WTC11 (cell line): ENCODE data around the gene XKR7. TPM values are rescaled to one million over a fixed set of nuclear protein-coding genes. Genes with fewer than 3 reads are reported as not detected.

ENCODE experiments used
- ATAC-seq: fragments of 200-7000 bp; cut with Tn5 transposase; 2 replicates; pipeline ENCODE4 v1.10.0; 2021; ENCODE audit warnings: mild to moderate bottlenecking, moderate library complexity
- CTCF ChIA-PET: fragments of 300-600 bp; sonication (Branson Sonifier 250); formaldehyde crosslinking; loops from one replicate; lab custom pipeline; 2021; ENCODE audit warnings: antibody characterized with exemption; lab: Charles Lee
- POLR2A ChIA-PET: fragments of 350-600 bp; sonication (Branson Sonifier 250); formaldehyde crosslinking; loops from one replicate; lab custom pipeline; 2021; ENCODE audit warnings: antibody characterized with exemption; lab: Charles Lee
- DNase-seq: peaks from one replicate; pipeline ENCODE4 v3.0.0; 2021; ENCODE audit warnings: low spot score
- H3K27ac Mint-ChIP-seq: 2 replicates; pipeline ENCODE4 v1.8.0; 2021; ENCODE audit warnings: mixed read lengths
- H3K27me3 Mint-ChIP-seq: 2 replicates; pipeline ENCODE4 v1.8.0; 2021; ENCODE audit warnings: low read depth, mild to moderate bottlenecking, moderate library complexity, mixed read lengths
- H3K36me3 Mint-ChIP-seq: 2 replicates; pipeline ENCODE4 v1.8.0; 2021; ENCODE audit warnings: mixed read lengths
- H3K4me1 Mint-ChIP-seq: 2 replicates; pipeline ENCODE4 v1.8.0; 2022; ENCODE audit warnings: mixed read lengths
- H3K4me3 Mint-ChIP-seq: 2 replicates; pipeline ENCODE4 v1.8.0; 2021; ENCODE audit warnings: mild to moderate bottlenecking, moderate library complexity, mixed read lengths
- H3K9me3 Mint-ChIP-seq: 2 replicates; pipeline ENCODE4 v1.8.0; 2021; ENCODE audit warnings: mixed read lengths
- ATF1 ChIP-seq: sonication (generic); formaldehyde crosslinking; IDR thresholded peaks from 2 replicates; pipeline ENCODE4 v1.8.1; 2023; ENCODE audit warnings: mild to moderate bottlenecking, moderate library complexity, missing genetic modification reagents
- ATF6 ChIP-seq: sonication (generic); formaldehyde crosslinking; IDR thresholded peaks from 2 replicates; pipeline ENCODE4 v1.8.1; 2023; ENCODE audit warnings: mild to moderate bottlenecking, missing genetic modification reagents
- CREB1 ChIP-seq: sonication (generic); formaldehyde crosslinking; IDR thresholded peaks from 2 replicates; pipeline ENCODE4 v1.8.0; 2023; ENCODE audit warnings: mild to moderate bottlenecking, missing genetic modification reagents
- CREM ChIP-seq: sonication (generic); formaldehyde crosslinking; IDR thresholded peaks from 2 replicates; pipeline ENCODE4 v1.8.1; 2022; ENCODE audit warnings: mild to moderate bottlenecking, missing genetic modification reagents, moderate library complexity
- EMX1 ChIP-seq: fragments of 250-450 bp; sonication (Bioruptor Pico); IDR thresholded peaks from 2 replicates; pipeline ENCODE4 v1.8.0; 2021; ENCODE audit warnings: mild to moderate bottlenecking
- ESRRA ChIP-seq: sonication (generic); formaldehyde crosslinking; IDR thresholded peaks from 2 replicates; pipeline ENCODE4 v1.8.1; 2022; ENCODE audit warnings: mild to moderate bottlenecking, missing genetic modification reagents, borderline replicate concordance
- GABPB1 ChIP-seq: sonication (generic); formaldehyde crosslinking; IDR thresholded peaks from 2 replicates; pipeline ENCODE4 v1.8.1; 2023; ENCODE audit warnings: mild to moderate bottlenecking, missing genetic modification reagents
- GTF2I ChIP-seq: fragments of 250-450 bp; sonication (Bioruptor Pico); conservative IDR thresholded peaks from 2 replicates; pipeline ENCODE4 v1.4.0; 2021; ENCODE audit warnings: mild to moderate bottlenecking
- KAT7 ChIP-seq: sonication (generic); formaldehyde crosslinking; IDR thresholded peaks from 2 replicates; pipeline ENCODE4 v1.8.1; 2023; ENCODE audit warnings: missing genetic modification reagents, mild to moderate bottlenecking, borderline replicate concordance
- NFATC4 ChIP-seq: fragments of 250-450 bp; sonication (Bioruptor Pico); IDR thresholded peaks from 2 replicates; pipeline ENCODE4 v1.9.0; 2021; ENCODE audit warnings: mild to moderate bottlenecking
- NR2C2 ChIP-seq: sonication (generic); formaldehyde crosslinking; IDR thresholded peaks from 2 replicates; pipeline ENCODE4 v1.8.0; 2022; ENCODE audit warnings: mild to moderate bottlenecking, missing genetic modification reagents
- OVOL2 ChIP-seq: fragments of 250-450 bp; sonication (Bioruptor Pico); IDR thresholded peaks from 2 replicates; pipeline ENCODE4 v1.9.0; 2021; ENCODE audit warnings: mild to moderate bottlenecking, borderline replicate concordance
- TCF7 ChIP-seq: sonication (generic); formaldehyde crosslinking; IDR thresholded peaks from 2 replicates; pipeline ENCODE4 v1.8.0; 2022; ENCODE audit warnings: mild to moderate bottlenecking, low read depth, missing genetic modification reagents, moderate library complexity
- USF1 ChIP-seq: sonication (generic); formaldehyde crosslinking; IDR thresholded peaks from 2 replicates; pipeline ENCODE4 v1.8.0; 2022; ENCODE audit warnings: mild to moderate bottlenecking, missing genetic modification reagents
- ZNF138 ChIP-seq: sonication (generic); formaldehyde crosslinking; conservative IDR thresholded peaks from 2 replicates; pipeline ENCODE4 v1.8.1; 2022; ENCODE audit warnings: mild to moderate bottlenecking, moderate library complexity, missing genetic modification reagents
- ZNF232 ChIP-seq: sonication (generic); formaldehyde crosslinking; IDR thresholded peaks from 2 replicates; pipeline ENCODE4 v1.8.0; 2022; ENCODE audit warnings: mild to moderate bottlenecking, missing genetic modification reagents
- ZNF263 ChIP-seq: sonication (generic); formaldehyde crosslinking; IDR thresholded peaks from 2 replicates; pipeline ENCODE4 v1.8.1; 2022; ENCODE audit warnings: low read depth, mild to moderate bottlenecking, moderate library complexity, missing genetic modification reagents
- ZNF416 ChIP-seq: fragments of 250-450 bp; sonication (Bioruptor Pico); IDR thresholded peaks from 2 replicates; pipeline ENCODE4 v1.9.0; 2021; ENCODE audit warnings: mild to moderate bottlenecking, inconsistent platforms
- ZSCAN18 ChIP-seq: fragments of 250-450 bp; sonication (Bioruptor Pico); IDR thresholded peaks from 2 replicates; pipeline ENCODE4 v2.1.2; 2022; ENCODE audit warnings: mild to moderate bottlenecking, moderate library complexity
- total RNA-seq: library from RNA; stranded (reverse); gene quantifications from 3 replicates; pipeline ENCODE4 v1.2.3, GENCODE V29; 2021
- TF ChIP-seq, protein P1 (sequence below): sonication (generic); formaldehyde crosslinking; IDR thresholded peaks from 2 replicates; pipeline ENCODE4 v1.8.0; 2023; ENCODE audit warnings: missing genetic modification reagents, mild to moderate bottlenecking, borderline replicate concordance
- TF ChIP-seq, protein P2 (sequence below): sonication (generic); formaldehyde crosslinking; IDR thresholded peaks from 2 replicates; pipeline ENCODE4 v1.8.0; 2022; ENCODE audit warnings: missing genetic modification reagents
- TF ChIP-seq, protein P3 (sequence below): sonication (generic); formaldehyde crosslinking; IDR thresholded peaks from 2 replicates; pipeline ENCODE4 v1.8.1; 2023; ENCODE audit warnings: mild to moderate bottlenecking, missing genetic modification reagents, moderate library complexity

Gene XKR7
- total RNA-seq, 1 experiment from 2014 or later = 2.5 TPM

DNA sequence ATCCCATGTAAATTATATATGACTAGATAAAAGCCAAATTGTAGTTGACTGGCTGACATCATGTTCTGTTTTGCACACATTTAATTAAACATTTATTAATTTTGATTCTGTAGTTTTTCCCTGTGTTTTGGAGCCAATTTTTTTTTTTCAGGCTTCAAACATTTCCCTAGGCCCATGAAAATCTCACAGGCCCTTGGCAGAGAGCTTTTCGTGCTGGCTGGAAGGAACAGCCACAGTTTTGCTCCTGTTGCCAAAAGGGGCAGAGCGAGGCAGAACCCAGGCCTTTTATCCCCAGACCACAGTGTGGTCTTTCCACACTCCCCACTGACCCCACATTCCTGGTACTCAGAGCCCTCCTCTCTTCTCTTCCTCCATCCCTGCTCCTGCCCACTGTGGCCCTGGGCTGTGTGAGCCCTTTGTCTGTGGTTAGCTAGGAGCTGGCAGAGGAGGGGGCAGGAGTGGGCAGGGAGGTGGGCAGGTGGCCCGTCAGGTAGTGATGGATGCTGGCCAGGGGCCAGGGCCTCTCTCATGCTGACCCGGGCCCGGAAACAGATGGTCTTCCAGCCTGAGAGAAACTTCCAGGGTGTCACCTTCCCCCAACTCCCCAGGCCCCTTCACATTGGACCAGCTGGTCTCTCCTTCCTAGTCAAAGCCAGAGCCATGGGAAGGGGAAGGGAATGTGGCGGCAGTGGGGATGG is 22.8 kb downstream of the XKR7 start:
- POLR2A ChIA-PET = no interaction called here
- DNase-seq (no peak), ATAC-seq (no peak)
- CTCF ChIA-PET = interaction anchor here (0.5 to 1.7 kb wide), 5 partner anchors 18 to 138 kb away, joined by 3 to 5 read pairs (median 3); no protein-coding TSS in a partner anchor
- peaks cover 9% of the 10 kb centered on the region for H3K4me1 Mint-ChIP-seq
- H3K9me3 Mint-ChIP-seq = no peaks in the 10 kb centered on the region
- H3K27me3 Mint-ChIP-seq = peaks cover 41% of the 10 kb centered on the region
- no peak overlapping the region for H3K4me3 Mint-ChIP-seq
- TF ChIP-seq EMX1 (CRISPR knock-in tag) = no peak
- no peak for TF ChIP-seq NFATC4 (CRISPR knock-in tag)
- TF ChIP-seq, protein P1, sequence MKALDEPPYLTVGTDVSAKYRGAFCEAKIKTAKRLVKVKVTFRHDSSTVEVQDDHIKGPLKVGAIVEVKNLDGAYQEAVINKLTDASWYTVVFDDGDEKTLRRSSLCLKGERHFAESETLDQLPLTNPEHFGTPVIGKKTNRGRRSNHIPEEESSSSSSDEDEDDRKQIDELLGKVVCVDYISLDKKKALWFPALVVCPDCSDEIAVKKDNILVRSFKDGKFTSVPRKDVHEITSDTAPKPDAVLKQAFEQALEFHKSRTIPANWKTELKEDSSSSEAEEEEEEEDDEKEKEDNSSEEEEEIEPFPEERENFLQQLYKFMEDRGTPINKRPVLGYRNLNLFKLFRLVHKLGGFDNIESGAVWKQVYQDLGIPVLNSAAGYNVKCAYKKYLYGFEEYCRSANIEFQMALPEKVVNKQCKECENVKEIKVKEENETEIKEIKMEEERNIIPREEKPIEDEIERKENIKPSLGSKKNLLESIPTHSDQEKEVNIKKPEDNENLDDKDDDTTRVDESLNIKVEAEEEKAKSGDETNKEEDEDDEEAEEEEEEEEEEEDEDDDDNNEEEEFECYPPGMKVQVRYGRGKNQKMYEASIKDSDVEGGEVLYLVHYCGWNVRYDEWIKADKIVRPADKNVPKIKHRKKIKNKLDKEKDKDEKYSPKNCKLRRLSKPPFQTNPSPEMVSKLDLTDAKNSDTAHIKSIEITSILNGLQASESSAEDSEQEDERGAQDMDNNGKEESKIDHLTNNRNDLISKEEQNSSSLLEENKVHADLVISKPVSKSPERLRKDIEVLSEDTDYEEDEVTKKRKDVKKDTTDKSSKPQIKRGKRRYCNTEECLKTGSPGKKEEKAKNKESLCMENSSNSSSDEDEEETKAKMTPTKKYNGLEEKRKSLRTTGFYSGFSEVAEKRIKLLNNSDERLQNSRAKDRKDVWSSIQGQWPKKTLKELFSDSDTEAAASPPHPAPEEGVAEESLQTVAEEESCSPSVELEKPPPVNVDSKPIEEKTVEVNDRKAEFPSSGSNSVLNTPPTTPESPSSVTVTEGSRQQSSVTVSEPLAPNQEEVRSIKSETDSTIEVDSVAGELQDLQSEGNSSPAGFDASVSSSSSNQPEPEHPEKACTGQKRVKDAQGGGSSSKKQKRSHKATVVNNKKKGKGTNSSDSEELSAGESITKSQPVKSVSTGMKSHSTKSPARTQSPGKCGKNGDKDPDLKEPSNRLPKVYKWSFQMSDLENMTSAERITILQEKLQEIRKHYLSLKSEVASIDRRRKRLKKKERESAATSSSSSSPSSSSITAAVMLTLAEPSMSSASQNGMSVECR (CRISPR knock-in tag) = no peak
- TF ChIP-seq KAT7 (CRISPR knock-in tag) = no peak
- TF ChIP-seq TCF7 (CRISPR knock-in tag) = no peak
- TF ChIP-seq CREB1 (CRISPR knock-in tag) = no peak
- TF ChIP-seq ATF6 (CRISPR knock-in tag) = no peak
- TF ChIP-seq GTF2I (CRISPR knock-in tag) = no peak
- TF ChIP-seq ZNF416 (CRISPR knock-in tag) = no peak
- TF ChIP-seq OVOL2 (CRISPR knock-in tag) = no peak
- TF ChIP-seq ZSCAN18 = no peak
- TF ChIP-seq ZNF232 (CRISPR knock-in tag) = no peak
- TF ChIP-seq GABPB1 (CRISPR knock-in tag) = no peak
- TF ChIP-seq USF1 (CRISPR knock-in tag) = no peak
- H3K27ac Mint-ChIP-seq = no peak overlapping the region
- H3K36me3 Mint-ChIP-seq = no peaks in the 10 kb centered on the region

GRCh38 chr20:31991339-31991705 is 23.4 kb downstream of the XKR7 start:
- POLR2A ChIA-PET = no interaction called here
- CTCF ChIA-PET = interaction anchor here (0.5 to 1.7 kb wide), 3 partner anchors 24 to 138 kb away, joined by 3 to 5 read pairs (median 4); no protein-coding TSS in a partner anchor
- Mint-ChIP-seq H3K4me3 (no peak overlapping the region), H3K27ac (no peak overlapping the region), H3K4me1 (peaks cover 9% of the 10 kb centered on the region), H3K27me3 (peaks cover 45% of the 10 kb centered on the region), H3K9me3 (no peaks in the 10 kb centered on the region), H3K36me3 (no peaks in the 10 kb centered on the region)
- DNase-seq (no peak), ATAC-seq (no peak)
- TF ChIP-seq ATF1 (CRISPR knock-in tag) = no peak
- TF ChIP-seq OVOL2 (CRISPR knock-in tag) = no peak
- TF ChIP-seq NFATC4 (CRISPR knock-in tag) = no peak
- TF ChIP-seq ZNF138 (CRISPR knock-in tag) = no peak
- no peak for TF ChIP-seq ZNF263 (CRISPR knock-in tag)
- TF ChIP-seq, protein P2, sequence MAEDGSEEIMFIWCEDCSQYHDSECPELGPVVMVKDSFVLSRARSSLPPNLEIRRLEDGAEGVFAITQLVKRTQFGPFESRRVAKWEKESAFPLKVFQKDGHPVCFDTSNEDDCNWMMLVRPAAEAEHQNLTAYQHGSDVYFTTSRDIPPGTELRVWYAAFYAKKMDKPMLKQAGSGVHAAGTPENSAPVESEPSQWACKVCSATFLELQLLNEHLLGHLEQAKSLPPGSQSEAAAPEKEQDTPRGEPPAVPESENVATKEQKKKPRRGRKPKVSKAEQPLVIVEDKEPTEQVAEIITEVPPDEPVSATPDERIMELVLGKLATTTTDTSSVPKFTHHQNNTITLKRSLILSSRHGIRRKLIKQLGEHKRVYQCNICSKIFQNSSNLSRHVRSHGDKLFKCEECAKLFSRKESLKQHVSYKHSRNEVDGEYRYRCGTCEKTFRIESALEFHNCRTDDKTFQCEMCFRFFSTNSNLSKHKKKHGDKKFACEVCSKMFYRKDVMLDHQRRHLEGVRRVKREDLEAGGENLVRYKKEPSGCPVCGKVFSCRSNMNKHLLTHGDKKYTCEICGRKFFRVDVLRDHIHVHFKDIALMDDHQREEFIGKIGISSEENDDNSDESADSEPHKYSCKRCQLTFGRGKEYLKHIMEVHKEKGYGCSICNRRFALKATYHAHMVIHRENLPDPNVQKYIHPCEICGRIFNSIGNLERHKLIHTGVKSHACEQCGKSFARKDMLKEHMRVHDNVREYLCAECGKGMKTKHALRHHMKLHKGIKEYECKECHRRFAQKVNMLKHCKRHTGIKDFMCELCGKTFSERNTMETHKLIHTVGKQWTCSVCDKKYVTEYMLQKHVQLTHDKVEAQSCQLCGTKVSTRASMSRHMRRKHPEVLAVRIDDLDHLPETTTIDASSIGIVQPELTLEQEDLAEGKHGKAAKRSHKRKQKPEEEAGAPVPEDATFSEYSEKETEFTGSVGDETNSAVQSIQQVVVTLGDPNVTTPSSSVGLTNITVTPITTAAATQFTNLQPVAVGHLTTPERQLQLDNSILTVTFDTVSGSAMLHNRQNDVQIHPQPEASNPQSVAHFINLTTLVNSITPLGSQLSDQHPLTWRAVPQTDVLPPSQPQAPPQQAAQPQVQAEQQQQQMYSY (CRISPR knock-in tag) = no peak
- TF ChIP-seq CREM (CRISPR knock-in tag) = no peak
- TF ChIP-seq ESRRA (CRISPR knock-in tag) = no peak
- no peak for TF ChIP-seq NR2C2
- TF ChIP-seq, protein P3, sequence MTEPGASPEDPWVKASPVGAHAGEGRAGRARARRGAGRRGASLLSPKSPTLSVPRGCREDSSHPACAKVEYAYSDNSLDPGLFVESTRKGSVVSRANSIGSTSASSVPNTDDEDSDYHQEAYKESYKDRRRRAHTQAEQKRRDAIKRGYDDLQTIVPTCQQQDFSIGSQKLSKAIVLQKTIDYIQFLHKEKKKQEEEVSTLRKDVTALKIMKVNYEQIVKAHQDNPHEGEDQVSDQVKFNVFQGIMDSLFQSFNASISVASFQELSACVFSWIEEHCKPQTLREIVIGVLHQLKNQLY = no peak
